Activated naive CD4-positive, alpha-beta T cell (primary cell): ENCODE measurements around the gene SYNPR.

Source experiments
- DNase-seq, 4 experiments: peaks; one replicate each; lab custom pipeline; 2025; lab: John Stamatoyannopoulos, UW

SYNPR gene

GRCh38 chr3:63555767-63556166 is 277.7 kb downstream of the SYNPR start:
- no peak for DNase-seq

- no peak for DNase-seq
Observed at GRCh38 chr3:63556401-63556800, 278.3 kb downstream of the SYNPR start.

GRCh38 chr3:63557912-63558311 is 279.8 kb downstream of the SYNPR start:
- no peak for DNase-seq

- no peak for DNase-seq
Observed at GRCh38 chr3:63559884-63560283, 281.8 kb downstream of the SYNPR start.

GRCh38 chr3:63561879-63562278 is 283.8 kb downstream of the SYNPR start:
- no peak for DNase-seq

GRCh38 chr3:63562323-63562722 is 284.2 kb downstream of the SYNPR start:
- DNase-seq: no peak

- no peak for DNase-seq
Observed at GRCh38 chr3:63563572-63563971, 285.5 kb downstream of the SYNPR start.

GRCh38 chr3:63565220-63565619 is 287.1 kb downstream of the SYNPR start:
- DNase-seq: no peak

- DNase-seq: no peak
Observed at GRCh38 chr3:63571682-63572081, 293.6 kb downstream of the SYNPR start.

GRCh38 chr3:63576846-63577245 is 298.7 kb downstream of the SYNPR start:
- DNase-seq: no peak

GRCh38 chr3:63578858-63579257 is 300.8 kb downstream of the SYNPR start:
- no peak for DNase-seq

- DNase-seq: no peak
Observed at GRCh38 chr3:63580151-63580550, 302.0 kb downstream of the SYNPR start.

- DNase-seq: no peak
Observed at GRCh38 chr3:63582943-63583500, 304.9 kb downstream of the SYNPR start.

- DNase-seq: no peak
Observed at GRCh38 chr3:63584681-63585080, 306.6 kb downstream of the SYNPR start.

GRCh38 chr3:63585927-63586326 is 307.8 kb downstream of the SYNPR start:
- DNase-seq: no peak

- DNase-seq: no peak
Observed at GRCh38 chr3:63588895-63589294, 310.8 kb downstream of the SYNPR start.

GRCh38 chr3:63593779-63594178 is 315.7 kb downstream of the SYNPR start:
- no peak for DNase-seq

- no peak for DNase-seq
Observed at GRCh38 chr3:63595221-63595620, 317.1 kb downstream of the SYNPR start.

GRCh38 chr3:63597019-63597418 is 318.9 kb downstream of the SYNPR start:
- no peak for DNase-seq

- DNase-seq: no peak
Observed at GRCh38 chr3:63607716-63608115, 329.6 kb downstream of the SYNPR start.

- no peak for DNase-seq
Observed at GRCh38 chr3:63609408-63609807, 331.3 kb downstream of the SYNPR start.

- DNase-seq: no peak
Observed at GRCh38 chr3:63609834-63610233, 331.7 kb downstream of the SYNPR start.

GRCh38 chr3:63611382-63611781 is 333.3 kb downstream of the SYNPR start:
- DNase-seq: no peak

GRCh38 chr3:63613561-63613960 is 335.5 kb downstream of the SYNPR start:
- no peak for DNase-seq

GRCh38 chr3:63617391-63617790 is 339.3 kb downstream of the SYNPR start:
- no peak for DNase-seq
